ENCODE results near the gene DENND4B.

Gene DENND4B

DNA sequence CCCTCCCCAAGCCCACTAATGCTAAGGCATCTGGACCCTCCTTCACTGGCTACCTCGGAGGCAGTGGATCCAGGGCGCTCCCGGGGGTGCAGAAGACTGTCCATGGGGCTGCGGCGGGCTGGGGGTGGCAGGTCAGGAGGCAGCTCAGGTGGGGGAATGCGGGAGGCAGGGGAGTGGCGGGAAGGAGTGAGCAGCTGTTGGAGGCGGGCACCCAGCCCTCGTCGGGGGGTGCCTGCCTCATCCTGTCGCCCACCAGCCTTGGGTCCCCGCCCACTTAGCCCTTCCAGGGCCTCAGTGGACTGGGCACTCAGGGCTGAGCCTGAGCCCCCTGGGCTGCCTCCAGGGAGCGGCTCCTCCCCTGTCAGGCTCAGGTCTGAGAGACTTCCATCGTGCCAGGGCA, 13.1 kb downstream of the DENND4B start:
- Histone ChIP-seq H3K4me3 (ENCODE audit: severe bottlenecking) (no peak overlapping the region), H3K27me3 (ENCODE audit: insufficient read depth, poor library complexity, severe bottlenecking) (no peaks in the 10 kb centered on the region), H3K9me3 (ENCODE audit: severe bottlenecking) (no peaks in the 10 kb centered on the region), H3K27ac (ENCODE audit: poor library complexity, severe bottlenecking) (no peak overlapping the region), H3K4me1 (ENCODE audit: insufficient read depth, poor library complexity, severe bottlenecking) (no peaks in the 10 kb centered on the region), H3K36me3 (ENCODE audit: low read depth) (peaks cover 63% of the 10 kb centered on the region)
- ATAC-seq (ENCODE audit: low read depth): no peak
- TF ChIP-seq, protein P1, sequence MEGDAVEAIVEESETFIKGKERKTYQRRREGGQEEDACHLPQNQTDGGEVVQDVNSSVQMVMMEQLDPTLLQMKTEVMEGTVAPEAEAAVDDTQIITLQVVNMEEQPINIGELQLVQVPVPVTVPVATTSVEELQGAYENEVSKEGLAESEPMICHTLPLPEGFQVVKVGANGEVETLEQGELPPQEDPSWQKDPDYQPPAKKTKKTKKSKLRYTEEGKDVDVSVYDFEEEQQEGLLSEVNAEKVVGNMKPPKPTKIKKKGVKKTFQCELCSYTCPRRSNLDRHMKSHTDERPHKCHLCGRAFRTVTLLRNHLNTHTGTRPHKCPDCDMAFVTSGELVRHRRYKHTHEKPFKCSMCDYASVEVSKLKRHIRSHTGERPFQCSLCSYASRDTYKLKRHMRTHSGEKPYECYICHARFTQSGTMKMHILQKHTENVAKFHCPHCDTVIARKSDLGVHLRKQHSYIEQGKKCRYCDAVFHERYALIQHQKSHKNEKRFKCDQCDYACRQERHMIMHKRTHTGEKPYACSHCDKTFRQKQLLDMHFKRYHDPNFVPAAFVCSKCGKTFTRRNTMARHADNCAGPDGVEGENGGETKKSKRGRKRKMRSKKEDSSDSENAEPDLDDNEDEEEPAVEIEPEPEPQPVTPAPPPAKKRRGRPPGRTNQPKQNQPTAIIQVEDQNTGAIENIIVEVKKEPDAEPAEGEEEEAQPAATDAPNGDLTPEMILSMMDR (IDR thresholded peaks at IDR 0.05; ENCODE audit: poor library complexity, severe bottlenecking): no peak
- no peak for DNase-seq (ENCODE audit: low spot score)

DNA sequence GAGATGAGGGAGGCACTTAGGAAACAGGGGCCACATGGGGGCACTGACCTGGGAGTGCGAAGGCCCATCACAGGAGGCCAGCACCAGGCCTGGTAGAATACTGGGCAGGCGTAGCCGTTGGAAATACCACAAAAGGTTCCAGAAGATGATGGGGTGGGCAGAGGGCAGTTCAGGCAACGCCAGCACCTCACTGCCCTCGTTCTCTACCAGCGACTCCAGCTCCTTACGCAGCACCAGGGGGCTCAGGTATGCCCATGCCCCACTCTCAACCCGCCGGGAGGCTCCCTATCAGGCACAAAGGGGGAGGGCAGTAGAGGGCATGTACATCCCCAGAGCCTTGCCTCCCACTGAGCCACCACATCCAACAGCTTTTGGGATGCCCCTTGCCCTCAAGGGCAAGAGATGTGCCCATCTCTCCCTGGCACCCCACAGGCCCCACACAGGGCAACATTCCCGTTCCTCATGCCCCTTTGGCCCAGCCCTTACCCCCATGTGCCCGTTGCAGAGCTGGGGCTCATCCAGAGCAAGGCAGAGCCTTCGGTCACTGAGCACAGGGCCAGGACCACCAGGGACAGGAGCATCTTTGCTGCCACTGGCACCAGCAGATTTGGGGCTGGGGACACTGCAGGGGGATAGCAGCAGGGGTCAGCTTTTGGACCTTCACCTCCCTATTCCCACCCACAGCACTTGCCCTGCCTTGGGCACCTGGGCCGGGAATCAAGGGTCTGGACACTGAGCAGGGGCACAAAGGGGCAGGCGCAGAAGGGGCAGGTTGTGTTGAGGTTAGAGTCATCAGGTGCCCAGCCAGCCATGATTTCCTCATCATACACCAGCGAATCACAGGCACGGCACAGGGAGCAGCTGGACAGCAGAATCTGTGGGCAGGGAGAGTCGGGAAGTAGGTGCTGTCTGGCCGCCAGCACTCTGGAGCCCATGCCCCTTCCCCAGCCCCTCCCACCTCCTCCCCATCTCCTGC, 14.1 kb downstream of the DENND4B start:
- TF ChIP-seq, protein P1 (IDR thresholded peaks at IDR 0.05; ENCODE audit: poor library complexity, severe bottlenecking): no peak
- DNase-seq (ENCODE audit: low spot score) (no peak), ATAC-seq (ENCODE audit: low read depth) (no peak)
- Histone ChIP-seq H3K36me3 (ENCODE audit: low read depth) (peaks cover 54% of the 10 kb centered on the region), H3K4me3 (ENCODE audit: severe bottlenecking) (no peak overlapping the region), H3K9me3 (ENCODE audit: severe bottlenecking) (no peaks in the 10 kb centered on the region), H3K4me1 (ENCODE audit: insufficient read depth, poor library complexity, severe bottlenecking) (no peaks in the 10 kb centered on the region), H3K27ac (ENCODE audit: poor library complexity, severe bottlenecking) (no peak overlapping the region), H3K27me3 (ENCODE audit: insufficient read depth, poor library complexity, severe bottlenecking) (no peaks in the 10 kb centered on the region)

DNA sequence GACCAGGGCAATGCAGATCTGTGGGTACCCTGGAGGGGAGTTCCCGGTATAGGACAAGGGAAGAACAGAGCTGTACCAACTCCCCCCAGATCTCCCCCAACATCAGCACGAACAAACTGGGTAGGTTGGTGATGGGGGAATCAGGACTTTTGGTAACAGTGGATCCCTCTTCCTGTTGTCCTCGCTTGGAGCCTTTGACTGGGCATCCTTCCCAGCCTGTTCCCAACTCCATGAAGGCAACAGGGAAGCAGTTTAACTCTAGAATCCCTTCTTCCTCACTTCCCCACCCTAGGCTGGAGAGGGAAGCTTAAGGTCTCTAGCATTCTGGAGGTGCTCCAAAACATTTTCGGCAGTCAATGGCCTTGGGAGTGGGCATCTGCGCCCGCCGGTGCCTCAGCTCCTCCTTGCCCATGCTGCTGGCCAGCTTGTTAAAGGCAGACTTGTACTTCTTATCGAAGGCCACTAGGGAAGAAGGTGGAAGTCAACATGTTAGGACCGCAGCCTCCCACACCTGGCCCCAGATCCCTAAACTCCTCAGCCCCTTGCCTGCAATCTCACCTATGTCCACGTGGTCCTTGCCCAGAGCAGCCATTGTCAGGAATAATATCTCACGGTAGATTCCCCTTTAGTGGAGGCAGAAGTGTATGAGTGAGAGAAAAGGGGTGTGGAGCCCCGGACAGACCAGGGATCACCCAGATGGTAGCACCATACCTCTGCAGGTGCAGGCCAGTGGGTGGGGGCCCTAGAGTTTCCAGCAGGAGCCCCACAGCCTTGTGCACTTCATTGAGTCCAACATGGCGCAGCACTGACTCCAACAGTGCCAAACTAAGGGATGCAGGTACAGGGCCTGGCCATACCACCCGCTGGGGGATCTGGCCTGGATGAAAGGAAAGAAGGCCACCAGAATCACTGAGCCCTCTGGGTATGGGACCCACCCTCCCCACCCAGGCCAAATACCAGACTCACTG, 16.3 kb downstream of the DENND4B start:
- Histone ChIP-seq H3K4me3 (ENCODE audit: severe bottlenecking) (no peak overlapping the region), H3K27me3 (ENCODE audit: insufficient read depth, poor library complexity, severe bottlenecking) (no peaks in the 10 kb centered on the region), H3K4me1 (ENCODE audit: insufficient read depth, poor library complexity, severe bottlenecking) (no peaks in the 10 kb centered on the region), H3K27ac (ENCODE audit: poor library complexity, severe bottlenecking) (no peak overlapping the region), H3K9me3 (ENCODE audit: severe bottlenecking) (no peaks in the 10 kb centered on the region), H3K36me3 (ENCODE audit: low read depth) (peaks cover 32% of the 10 kb centered on the region)
- TF ChIP-seq, protein P1 (IDR thresholded peaks at IDR 0.05; ENCODE audit: poor library complexity, severe bottlenecking): no peak
- 0 out of 3 replicates have a peak, but pooled peaks have one; percentile 5 for ATAC-seq (ENCODE audit: low read depth)
- no peak for DNase-seq (ENCODE audit: low spot score)

DNA sequence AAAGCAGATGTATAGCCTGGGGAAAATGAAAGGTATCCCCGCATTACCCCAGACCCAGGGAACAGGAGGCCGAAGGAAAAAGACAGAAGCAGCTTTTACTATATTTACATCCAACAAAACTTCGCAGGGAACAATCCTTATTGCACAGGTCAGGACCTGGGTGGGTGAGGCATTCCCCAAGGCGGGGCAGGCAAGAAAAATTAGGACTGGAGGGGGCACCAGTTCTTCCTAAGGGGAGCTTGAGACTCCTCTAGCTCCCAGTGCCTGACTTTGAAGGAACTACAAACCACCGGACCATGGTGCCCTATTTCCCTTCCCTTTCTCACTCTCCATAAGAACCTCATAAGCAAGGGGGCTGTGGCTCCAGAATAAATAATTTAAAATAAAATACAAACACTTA, 17.1 kb downstream of the DENND4B start:
- Histone ChIP-seq H3K4me1 (ENCODE audit: insufficient read depth, poor library complexity, severe bottlenecking) (no peaks in the 10 kb centered on the region), H3K36me3 (ENCODE audit: low read depth) (peaks cover 24% of the 10 kb centered on the region), H3K27ac (ENCODE audit: poor library complexity, severe bottlenecking) (no peak overlapping the region), H3K9me3 (ENCODE audit: severe bottlenecking) (no peaks in the 10 kb centered on the region), H3K27me3 (ENCODE audit: insufficient read depth, poor library complexity, severe bottlenecking) (no peaks in the 10 kb centered on the region), H3K4me3 (ENCODE audit: severe bottlenecking) (no peak overlapping the region)
- ATAC-seq (ENCODE audit: low read depth): no peak
- TF ChIP-seq, protein P1 (IDR thresholded peaks at IDR 0.05; ENCODE audit: poor library complexity, severe bottlenecking): no peak
- DNase-seq (ENCODE audit: low spot score): no peak
